Activated naive CD8-positive, alpha-beta T cell treated with anti-CD3 and anti-CD28 coated beads, Interleukin-2, amount 50 U/mL, for 16 hours (primary cell): ENCODE measurements around the gene TSPAN14.

Source experiments
- DNase-seq: peaks from one replicate; pipeline ENCODE4 v3.0.0-alpha.2; 2020; ENCODE audit warnings: low read depth, low spot score

The TSPAN14 gene

DNA sequence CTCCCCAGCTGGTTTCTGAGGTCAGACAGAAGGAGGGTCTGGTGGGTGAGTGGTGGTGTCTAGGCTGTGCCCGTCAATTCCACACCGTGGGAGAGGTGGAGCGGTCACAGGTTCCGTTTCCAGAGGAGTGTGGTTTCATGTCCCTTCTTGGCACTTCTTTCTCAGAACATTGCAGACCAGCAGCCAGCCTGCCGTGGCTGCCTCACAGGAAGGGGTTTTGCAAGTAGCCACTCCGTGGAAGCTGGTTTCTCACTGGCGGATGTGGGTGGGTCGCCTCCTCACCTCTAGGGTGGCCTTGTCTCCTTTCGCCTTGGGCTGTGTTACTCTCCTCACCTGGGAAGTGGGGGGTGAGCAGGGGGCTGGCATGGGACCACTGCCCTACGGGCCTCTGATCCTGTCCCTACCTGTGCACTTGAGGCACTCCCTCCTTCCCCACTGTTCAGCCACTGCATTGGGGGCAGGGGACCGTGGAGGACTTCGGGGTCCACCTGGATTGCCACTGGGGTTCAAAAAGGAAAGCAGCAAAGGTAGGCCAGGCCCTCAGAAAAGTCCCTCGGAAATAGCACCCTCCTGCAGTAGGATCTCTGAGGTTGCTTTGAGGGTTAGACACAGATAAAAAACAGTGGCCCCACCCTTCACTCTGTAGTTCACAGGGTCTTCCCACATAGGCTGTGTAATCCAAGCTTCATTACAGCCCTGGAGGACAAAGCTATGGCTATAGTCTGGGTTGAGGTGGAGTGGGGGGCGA, 33.9 kb downstream of the TSPAN14 start:
- DNase-seq = no peak

- DNase-seq = no peak
These were observed 34.5 kb downstream of the TSPAN14 start for GRCh38 chr10:80488539-80489066.

DNA sequence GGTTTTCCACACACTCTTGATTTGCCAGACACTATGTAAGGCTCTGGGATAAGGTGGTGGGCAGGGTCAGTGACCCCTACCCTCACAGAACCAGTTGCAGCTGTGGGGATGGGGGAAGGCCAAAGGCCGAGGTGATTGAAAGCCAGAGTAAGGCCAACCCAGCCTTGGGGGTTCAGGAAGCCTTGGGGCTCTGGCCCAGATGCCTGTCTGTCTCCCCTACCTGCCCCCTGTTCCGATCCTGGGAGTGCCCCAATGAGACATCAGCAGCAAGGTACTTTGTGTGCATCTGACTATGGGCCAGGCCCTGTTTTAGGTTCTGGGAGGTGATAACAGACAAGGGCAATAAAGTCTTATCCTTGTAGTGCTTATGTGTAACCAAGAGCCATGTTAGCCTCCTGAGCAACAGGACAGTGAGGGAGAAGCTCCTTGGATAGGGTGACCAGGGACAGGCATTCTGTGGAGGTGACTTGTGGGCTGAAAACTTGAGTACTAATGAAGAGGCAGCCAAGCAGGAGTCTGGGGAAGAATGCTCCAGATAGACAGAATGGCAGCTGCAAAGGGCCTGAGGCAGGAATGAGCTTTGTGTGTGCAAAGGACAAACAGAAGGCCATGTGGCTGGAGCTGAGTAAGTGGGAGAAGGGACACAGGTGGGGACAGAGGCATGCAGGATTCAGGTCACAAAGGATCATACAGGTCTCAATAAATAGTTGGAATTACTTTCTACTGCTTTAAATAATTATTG, 35.4 kb downstream of the TSPAN14 start:
- DNase-seq = no peak

- DNase-seq = no peak
These were observed 37.4 kb downstream of the TSPAN14 start for GRCh38 chr10:80491251-80492102.

DNA sequence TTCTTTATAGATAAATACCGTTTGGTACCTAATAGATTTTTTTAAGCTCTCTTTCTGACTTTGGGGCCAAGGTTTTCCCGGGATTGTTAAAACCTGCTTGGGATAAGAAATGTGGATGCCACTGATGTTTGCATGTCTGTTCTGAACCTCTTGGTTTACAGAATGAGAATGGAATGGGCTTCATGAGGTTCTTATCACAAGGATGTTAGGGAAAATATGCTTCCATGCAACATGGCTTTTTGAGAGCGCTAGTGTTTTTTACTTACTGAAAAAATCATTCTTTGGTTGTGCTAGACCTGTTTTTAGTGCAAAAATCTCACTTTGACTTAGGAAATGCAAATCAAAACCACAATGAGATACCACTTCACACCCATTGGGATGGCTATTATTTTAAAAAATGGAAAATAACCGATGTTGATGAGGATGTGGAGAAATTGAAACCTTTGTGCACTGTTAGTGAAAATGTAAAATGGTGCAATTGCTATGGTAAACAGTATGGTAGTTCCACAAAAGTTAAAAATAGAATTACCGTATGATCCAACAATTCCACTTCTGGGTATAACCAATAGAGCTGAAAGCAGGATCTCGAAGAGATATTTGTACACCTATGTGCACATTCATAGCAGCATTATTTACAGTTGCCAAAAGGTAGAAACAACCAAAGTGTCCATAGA, 38.9 kb downstream of the TSPAN14 start:
- DNase-seq = no peak

DNA sequence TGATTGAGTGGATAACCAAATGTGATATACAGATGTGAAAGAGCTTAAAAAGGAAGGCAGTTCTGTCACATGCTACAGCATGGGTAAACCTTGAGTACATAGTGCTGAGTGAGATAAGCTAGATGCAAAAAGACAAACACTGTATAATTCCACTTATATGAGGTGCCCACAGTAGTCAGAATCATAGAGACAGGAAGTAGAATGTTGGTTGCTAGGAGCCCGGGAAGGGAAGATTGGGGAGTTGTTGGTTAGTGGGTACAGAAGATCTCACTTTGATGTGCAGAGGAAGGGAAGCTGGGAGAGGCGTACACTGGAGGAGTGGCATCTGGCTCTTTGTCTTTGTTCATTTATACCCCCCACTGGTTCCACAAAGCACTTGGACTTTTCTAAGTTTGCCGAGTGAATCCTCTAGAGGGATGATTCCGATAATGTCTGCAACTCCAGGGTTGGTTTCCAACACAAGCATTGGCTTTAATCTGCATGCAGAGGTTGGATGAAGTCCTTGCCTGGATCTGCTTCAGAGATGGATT, 39.5 kb downstream of the TSPAN14 start:
- DNase-seq = no peak

GRCh38 chr10:80496555-80497172, 42.6 kb downstream of the TSPAN14 start:
- DNase-seq = no peak

GRCh38 chr10:80497187-80498077, 43.3 kb downstream of the TSPAN14 start:
- no peak for DNase-seq

DNA sequence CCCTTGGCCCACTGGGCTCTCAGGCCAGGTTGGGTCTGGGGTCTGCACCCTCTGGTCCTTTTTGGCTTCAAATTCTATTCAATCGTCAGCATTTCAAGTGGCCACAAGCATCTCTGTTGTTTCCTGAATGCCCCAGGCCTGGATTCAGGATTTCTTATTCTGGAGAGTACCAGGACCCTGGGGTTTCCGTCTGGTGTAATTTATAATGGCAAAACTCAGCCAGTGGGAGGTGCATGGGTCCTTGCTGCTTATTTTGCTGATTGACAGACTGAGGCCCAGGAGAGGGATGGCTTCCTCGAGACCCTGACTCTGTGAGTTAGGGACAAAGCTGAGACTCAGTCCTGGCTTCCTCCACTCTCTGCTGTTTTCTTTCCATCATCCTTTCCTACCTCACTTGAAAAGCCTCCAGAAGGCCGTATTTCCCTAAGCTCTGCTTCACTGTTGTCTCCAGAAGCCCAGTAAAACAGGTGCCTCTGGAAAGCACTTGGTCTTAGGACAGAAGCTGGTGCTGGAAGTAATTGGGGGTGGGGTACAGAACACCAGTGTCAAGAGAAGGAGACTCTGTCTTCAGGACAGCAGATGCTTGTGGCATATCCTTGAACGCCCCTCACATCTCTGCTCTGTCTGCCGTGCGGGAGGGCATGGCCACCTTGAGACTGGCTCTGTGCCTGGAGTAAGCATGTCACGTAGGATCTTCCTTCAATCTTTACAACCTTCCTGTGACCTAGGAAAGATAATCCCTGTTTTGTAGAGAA, 44.1 kb downstream of the TSPAN14 start:
- DNase-seq = no peak

DNA sequence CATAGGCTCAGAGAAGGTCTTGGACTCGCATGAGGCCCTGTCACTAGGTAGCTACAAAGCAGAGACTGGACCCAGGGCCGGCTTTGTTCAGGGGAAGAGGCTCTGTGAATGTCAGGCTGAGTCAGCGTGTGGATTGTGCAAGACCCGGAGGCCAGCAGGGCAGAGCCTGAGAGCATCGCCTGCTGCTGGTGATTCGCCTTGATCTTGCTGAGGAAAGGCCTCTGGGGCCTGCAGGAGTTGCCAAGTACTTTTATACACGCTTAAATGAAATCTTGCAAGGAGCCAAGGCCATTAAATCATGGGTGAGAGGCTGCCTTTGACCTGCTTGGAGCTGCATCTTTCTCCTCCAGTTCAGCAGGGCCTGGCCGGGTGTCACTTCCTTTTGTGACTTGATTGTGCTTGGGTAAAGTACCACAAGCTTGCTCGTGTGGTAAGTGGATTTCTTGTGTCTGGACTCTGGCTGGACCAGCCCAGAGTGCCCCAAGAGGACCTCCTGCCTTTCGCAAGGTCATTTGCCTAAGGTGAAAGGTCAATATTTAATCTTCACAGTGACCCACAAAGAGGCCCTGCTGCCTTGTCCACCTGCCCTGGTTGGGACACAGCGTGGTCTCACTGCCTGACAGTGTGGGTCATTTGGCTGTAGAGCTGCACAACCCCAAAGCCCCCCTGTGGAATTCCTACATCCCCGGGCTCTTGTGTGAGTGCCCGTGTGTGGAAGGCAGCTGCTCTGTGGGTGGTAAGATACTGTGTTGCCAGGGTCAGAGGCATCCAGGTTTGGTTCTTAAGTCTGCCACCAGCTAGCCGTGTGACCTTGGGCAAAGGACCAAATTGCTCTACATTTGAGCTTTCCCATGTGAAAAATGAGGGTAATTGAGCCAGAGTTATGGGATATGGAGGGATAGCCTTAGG, 45.0 kb downstream of the TSPAN14 start:
- DNase-seq = peak; percentile 37

- DNase-seq = no peak
These were observed 46.7 kb downstream of the TSPAN14 start for GRCh38 chr10:80500572-80501380.

DNA sequence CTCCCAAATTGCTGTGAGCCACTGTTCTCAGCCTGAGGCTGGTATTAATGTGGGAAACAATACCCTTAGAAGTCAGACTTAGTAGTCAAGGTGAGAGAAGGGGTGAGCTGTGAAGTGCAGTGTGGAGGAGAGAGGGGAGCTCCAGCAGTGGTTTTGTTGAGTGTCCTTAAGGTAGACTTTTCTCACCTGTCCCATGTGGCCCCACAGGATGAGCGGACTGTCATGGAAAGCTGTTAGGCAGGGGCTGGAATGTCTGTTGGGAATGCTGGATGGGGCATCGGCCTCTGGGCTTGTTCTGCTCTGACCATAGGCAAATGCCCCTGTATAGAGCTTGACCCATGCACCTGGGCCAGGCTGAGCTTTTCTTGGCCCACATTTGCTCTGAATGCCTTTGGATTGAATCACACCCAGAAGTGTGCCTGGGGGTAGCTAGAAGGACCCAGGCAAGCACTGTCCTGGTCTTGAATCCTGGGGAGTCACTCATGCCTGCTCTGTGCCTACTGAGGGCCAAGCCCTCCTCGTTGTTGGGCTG, 47.3 kb downstream of the TSPAN14 start:
- DNase-seq = no peak

DNA sequence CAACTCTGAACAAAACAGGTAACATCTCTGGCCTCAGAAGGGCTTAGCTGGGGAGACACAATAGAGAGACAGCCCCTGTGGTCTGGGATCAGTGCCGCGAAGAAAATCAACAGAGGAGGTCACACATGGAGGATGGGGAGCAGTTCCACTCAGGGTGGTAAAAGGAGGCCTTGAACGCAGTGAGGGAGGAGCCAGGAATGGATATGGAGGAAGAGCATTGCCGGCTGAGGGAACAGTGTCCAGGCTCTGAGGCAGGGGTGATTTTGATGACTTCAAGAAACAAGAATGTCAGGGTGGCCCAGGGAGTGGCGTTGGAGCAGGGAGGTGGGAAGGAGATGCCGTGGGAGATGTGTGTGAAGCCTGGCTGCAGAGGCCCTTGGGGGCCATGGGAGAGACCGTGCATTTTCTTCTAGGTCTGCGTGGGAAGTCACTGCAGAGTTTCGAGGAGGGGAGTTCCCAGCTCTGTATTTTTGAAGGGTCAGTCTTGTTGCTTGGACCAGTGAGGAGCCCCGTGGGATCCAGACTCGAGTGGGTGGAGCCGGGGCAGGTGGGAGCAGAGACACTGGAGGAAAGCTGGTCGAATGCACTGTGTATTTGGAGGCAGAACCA, 47.9 kb downstream of the TSPAN14 start:
- no peak for DNase-seq

DNA sequence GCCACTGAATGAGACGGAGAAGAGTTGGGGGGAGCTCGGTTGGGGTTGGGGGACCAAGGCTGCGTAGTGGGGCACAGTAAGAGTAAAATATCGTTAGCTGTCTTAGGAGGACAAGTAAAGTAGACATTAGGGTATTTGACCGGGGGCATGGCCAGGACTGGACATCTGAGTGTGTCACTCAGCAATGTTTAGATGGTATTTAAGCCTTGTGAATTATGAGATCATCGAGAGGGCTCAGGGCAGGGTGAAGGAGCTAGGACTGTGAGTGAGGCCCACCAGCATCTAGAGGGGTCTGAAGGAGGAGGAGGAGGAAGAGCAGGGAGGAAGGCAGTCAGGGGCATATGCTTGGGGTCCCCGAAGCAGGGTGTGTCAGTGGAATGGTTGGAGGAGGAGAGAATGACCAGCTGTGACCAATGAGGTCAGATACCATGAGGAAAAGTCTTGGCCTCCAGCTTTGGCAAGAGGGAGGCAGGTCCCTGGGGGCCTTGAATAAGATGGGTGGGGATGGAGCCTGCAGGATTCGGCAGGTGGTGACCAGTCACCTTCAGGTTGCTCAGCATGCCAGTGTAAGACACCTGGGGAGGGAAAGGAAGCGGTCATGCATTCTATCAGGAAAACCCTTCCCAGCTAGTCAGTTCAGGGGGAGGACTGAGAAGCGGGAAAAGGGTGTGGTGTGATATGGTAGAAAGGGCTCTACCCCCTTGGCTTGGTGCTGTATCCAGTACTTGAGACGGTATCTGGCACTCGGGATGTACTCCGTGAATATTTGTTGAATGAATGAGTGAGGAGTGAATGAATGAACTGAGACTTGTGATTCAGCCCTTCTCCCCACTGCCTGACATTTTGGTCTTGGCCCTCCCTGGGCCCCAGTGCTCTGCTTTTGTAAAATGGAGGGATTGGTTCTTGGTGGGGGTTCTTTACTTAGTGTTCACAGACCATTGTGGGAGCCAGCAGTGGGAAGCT, 48.8 kb downstream of the TSPAN14 start:
- DNase-seq = no peak

- DNase-seq = no peak
These were observed 49.6 kb downstream of the TSPAN14 start for GRCh38 chr10:80503584-80504157.
